GM20000 (cell line): ENCODE measurements around the gene RNF152.

Experiments
- DNase-seq: peaks from one replicate; pipeline ENCODE4 v3.0.0; 2012; ENCODE audit warnings: low spot score
- CTCF ChIP-seq: IDR thresholded peaks from 2 replicates; pipeline ENCODE4 v1.5.1; 2012; ENCODE audit warnings: mild to moderate bottlenecking, control low read depth; ENCODE audit errors: extremely low read depth, missing control alignments

The RNF152 gene

DNA sequence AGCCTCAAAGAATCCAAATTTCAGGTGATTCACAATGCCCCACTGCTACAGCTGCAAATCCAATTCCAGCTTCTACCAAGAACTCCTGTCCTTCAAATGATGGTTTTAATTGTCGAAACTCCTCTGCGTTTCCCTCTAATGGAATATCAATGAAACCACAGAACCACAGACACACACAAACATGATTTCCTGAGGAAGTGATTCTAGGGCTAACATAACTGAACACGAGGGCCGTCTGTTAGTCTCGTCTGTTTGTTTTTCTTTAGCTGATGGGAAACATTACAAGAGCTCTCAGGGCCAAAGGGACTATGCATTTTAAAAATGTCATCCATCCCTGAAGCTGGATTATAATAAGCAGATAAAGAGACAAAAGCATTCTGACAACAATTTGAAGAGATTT, 59.4 kb downstream of the RNF152 start:
- TF ChIP-seq CTCF, result no peak
- DNase-seq, result no peak

DNA sequence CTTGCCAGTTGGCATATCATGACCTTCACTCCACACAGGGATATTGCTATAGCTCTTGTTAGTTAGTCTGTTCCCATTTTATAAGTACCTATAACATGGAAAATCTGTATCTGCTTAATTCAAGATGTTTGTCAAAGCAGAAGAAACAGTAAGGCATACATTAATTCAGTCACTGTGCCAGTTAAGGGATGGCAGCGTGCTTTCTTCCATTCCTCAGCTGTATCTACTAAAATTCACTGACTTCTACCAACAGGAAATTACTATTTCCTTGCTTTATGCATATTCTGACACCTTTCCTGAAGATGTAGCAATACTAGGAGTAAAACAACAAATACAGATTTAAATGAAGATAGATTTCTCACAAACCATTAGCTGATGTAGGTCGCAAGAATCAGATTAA, 59.9 kb downstream of the RNF152 start:
- TF ChIP-seq CTCF, result no peak
- no peak for DNase-seq

DNA sequence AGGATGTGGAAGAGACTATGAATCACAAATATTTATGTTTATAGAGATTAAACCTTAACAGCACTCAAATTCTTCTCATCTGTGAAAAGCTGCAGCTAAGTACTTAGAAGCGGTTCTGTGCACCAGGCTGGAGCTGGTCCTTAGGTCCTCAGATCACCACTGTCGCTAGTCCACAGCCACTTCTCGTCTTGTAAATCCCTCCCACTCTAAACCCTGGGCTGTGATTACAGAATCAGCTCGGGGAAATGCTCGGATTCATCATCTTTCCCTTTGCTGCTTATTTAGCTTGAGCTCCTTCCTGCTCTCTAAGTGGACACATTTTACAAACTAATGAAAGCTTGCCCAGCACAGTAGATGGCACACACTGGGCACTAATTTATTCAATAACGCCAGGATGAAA, 61.7 kb downstream of the RNF152 start:
- DNase-seq, result no peak
- TF ChIP-seq CTCF, result no peak

DNA sequence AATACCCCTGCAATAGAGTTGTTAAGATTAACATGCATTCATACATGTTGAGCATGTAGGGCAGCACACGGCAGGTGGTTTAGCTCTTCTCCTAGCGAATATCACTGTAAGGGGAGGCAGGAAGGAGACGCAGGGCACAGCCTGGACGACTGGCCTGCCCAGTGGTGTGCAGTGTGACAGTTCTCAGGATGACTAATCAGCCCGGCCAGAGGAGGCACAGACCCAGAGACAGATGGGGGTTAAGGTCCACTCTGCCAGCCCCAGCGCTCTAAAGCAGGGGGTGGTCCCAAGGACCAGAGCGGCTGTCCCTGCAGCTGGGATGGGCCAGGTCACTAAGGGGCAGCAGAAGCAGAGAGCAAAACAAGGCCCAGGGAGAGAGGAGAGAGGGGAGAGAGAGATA, 63.7 kb downstream of the RNF152 start:
- TF ChIP-seq CTCF, result no peak
- DNase-seq, result no peak

DNA sequence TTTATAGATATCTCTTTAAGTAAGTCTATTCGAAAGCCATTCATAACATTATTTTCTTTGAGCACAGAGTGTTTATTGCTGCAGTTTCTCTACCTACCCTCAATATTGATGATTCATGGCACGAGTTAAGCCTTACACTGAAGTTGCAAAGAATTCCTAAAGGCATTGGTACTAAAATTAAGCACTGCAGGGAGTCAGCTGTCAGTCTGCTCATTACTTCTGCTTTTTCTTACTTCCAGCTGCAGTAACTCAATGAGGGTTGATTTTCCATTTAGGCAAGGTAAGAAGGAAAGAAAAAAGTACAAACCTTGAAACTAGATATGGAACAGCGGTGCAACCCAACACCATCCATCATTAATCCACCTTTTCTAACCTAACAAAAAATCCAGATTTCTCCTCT, 65.2 kb downstream of the RNF152 start:
- DNase-seq, result no peak
- no peak for TF ChIP-seq CTCF

DNA sequence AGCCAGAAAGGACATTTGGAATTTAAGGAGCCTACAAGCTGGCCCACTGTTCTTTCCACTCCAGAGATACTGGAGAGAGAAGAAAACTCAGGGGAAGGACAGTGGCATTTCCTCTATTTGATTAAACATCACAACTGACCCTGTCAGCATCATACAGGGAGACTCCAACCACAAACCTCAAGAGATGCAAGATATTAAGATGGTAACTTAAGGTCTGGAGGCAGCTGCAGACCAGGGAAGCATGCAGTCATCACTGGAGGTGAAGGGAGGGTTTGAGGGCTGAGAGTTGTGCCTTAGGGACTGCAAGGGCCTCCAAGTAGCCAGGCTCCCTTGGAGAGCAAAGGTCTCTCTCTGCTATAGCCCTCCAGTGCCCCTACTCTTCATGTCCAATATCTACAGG, 67.4 kb downstream of the RNF152 start:
- TF ChIP-seq CTCF, result no peak
- DNase-seq, result no peak

- DNase-seq, result no peak
- no peak for TF ChIP-seq CTCF
Observed at GRCh38 chr18:61824733-61825363, 68.0 kb downstream of the RNF152 start.

GRCh38 chr18:61823595-61823994, 69.2 kb downstream of the RNF152 start:
- no peak for TF ChIP-seq CTCF
- no peak for DNase-seq
